Vagina (tissue), 2 donors: ENCODE results near the gene CDH13.

Experiments used
- POLR2AphosphoS5 ChIP-seq, 2 donors: sonication (generic); formaldehyde crosslinking; IDR thresholded peaks; one replicate each; pipeline ENCODE4 v1.9.0; 2017; ENCODE audit warnings: antibody characterized with exemption in 2 of 2, mild to moderate bottlenecking in 2 of 2, low read depth in 1 of 2; ENCODE audit not compliant: insufficient read depth in 1 of 2
- TF ChIP-seq, protein P1 (sequence below), 3 experiments: fragments of 450-650 bp in 2 of 3; fragments of 200-600 bp in 1 of 3; sonication (generic) in 1 of 3; IDR thresholded peaks; one replicate each; pipeline ENCODE4 v1.5.1; 2017 to 2019; ENCODE audit warnings: antibody characterized with exemption in 3 of 3, mild to moderate bottlenecking in 2 of 3, moderate library complexity in 2 of 3

- TF ChIP-seq, protein P1, sequence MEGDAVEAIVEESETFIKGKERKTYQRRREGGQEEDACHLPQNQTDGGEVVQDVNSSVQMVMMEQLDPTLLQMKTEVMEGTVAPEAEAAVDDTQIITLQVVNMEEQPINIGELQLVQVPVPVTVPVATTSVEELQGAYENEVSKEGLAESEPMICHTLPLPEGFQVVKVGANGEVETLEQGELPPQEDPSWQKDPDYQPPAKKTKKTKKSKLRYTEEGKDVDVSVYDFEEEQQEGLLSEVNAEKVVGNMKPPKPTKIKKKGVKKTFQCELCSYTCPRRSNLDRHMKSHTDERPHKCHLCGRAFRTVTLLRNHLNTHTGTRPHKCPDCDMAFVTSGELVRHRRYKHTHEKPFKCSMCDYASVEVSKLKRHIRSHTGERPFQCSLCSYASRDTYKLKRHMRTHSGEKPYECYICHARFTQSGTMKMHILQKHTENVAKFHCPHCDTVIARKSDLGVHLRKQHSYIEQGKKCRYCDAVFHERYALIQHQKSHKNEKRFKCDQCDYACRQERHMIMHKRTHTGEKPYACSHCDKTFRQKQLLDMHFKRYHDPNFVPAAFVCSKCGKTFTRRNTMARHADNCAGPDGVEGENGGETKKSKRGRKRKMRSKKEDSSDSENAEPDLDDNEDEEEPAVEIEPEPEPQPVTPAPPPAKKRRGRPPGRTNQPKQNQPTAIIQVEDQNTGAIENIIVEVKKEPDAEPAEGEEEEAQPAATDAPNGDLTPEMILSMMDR (IDR thresholded peaks at IDR 0.05), result no peak
- TF ChIP-seq POLR2AphosphoS5 (IDR thresholded peaks at IDR 0.05; ENCODE audit: insufficient read depth in 1 of 2, low read depth in 1 of 2), result no peak
Observed at GRCh38 chr16:82993415-82993814, 366.6 kb downstream of the CDH13 start.
